Urinary bladder (tissue), 4 donors: ENCODE measurements around the gene FHOD3. TPM values are rescaled to one million over a fixed set of nuclear protein-coding genes. Genes with fewer than 3 reads are reported as not detected.

Experiments used
- DNase-seq: peaks from one replicate; pipeline ENCODE4 v3.0.0-alpha.2; 2015; ENCODE audit errors: extremely low spot score
- H3K27ac ChIP-seq: one replicate; pipeline ENCODE4 v1.5.1; 2013; ENCODE audit warnings: low read depth, mild to moderate bottlenecking, moderate library complexity
- H3K36me3 ChIP-seq: one replicate; pipeline ENCODE4 v1.6.1; 2013; ENCODE audit warnings: mild to moderate bottlenecking, moderate library complexity; ENCODE audit not compliant: insufficient read depth
- H3K4me1 ChIP-seq: one replicate; pipeline ENCODE4 v1.6.1; 2013; ENCODE audit warnings: mild to moderate bottlenecking, moderate library complexity; ENCODE audit not compliant: insufficient read depth
- H3K4me3 ChIP-seq: one replicate; pipeline ENCODE4 v1.5.1; 2013; ENCODE audit warnings: low read depth, low read length
- WGBS: extraction: QIAGEN DNeasy Blood & Tissue Kit; methylation state at CpG from one replicate; pipeline ENCODE4 v1.1.7; 2013; 5-methylcytosine and 5-hydroxymethylcytosine counted together
- polyA plus RNA-seq: library from polyadenylated mRNA; stranded (reverse); fragments of 200-250 nt; gene quantifications from one replicate; pipeline ENCODE4 v1.2.3, GENCODE V29; 2013
- total RNA-seq: library from RNA; depleted of rRNA; stranded (reverse); fragments of >200 nt; gene quantifications from one replicate; pipeline ENCODE4 v1.2.3, GENCODE V29; 2014
- donor health status: healthy with polysubstance abuse.
- donor health status: healthy.

FHOD3 gene
- total and polyA plus RNA-seq, 2 donors = 27.2 to 35.4 TPM

- no peak for DNase-seq
- 86% methylated on average over 1 of the region's 1 CpG for WGBS
- Histone ChIP-seq H3K27ac (no peak overlapping the region), H3K4me3 (no peak overlapping the region), H3K36me3 (peaks cover 2% of the 10 kb centered on the region), H3K4me1 (no peaks in the 10 kb centered on the region)
Measured at GRCh38 chr18:36505665-36506064, 208.2 kb downstream of the FHOD3 start.

- H3K27ac ChIP-seq = no peak overlapping the region
- H3K36me3 ChIP-seq = peaks cover 2% of the 10 kb centered on the region
- no peak for DNase-seq
- no peak overlapping the region for H3K4me3 ChIP-seq
- WGBS = 56% methylated on average over 9 of the region's 9 CpGs
- no peaks in the 10 kb centered on the region for H3K4me1 ChIP-seq
Measured at GRCh38 chr18:36509646-36510197, 212.2 kb downstream of the FHOD3 start.

- H3K4me1 ChIP-seq = no peaks in the 10 kb centered on the region
- WGBS = 61% methylated on average over 5 of the region's 5 CpGs
Measured at GRCh38 chr18:36511791-36512352, 214.4 kb downstream of the FHOD3 start.

GRCh38 chr18:36513556-36513955 lies 216.0 kb downstream of the FHOD3 start:
- no peaks in the 10 kb centered on the region for H3K36me3 ChIP-seq
- 68% methylated on average over 5 of the region's 5 CpGs for WGBS
- H3K4me1 ChIP-seq = no peaks in the 10 kb centered on the region
- no peak overlapping the region for H3K27ac ChIP-seq
- no peak overlapping the region for H3K4me3 ChIP-seq
- no peak for DNase-seq

More at GRCh38 chr18:36511791-36512352, 214.4 kb downstream of the FHOD3 start:
- H3K4me3 ChIP-seq = no peak overlapping the region
- H3K36me3 ChIP-seq = no peaks in the 10 kb centered on the region
- DNase-seq = peak; percentile 3
- H3K27ac ChIP-seq = no peak overlapping the region

GRCh38 chr18:36514778-36515177 lies 217.3 kb downstream of the FHOD3 start:
- Histone ChIP-seq H3K4me3 (no peak overlapping the region), H3K4me1 (no peaks in the 10 kb centered on the region), H3K27ac (no peak overlapping the region), H3K36me3 (no peaks in the 10 kb centered on the region)
- no peak for DNase-seq
- 86% methylated on average over 6 of the region's 6 CpGs for WGBS

- no peaks in the 10 kb centered on the region for H3K36me3 ChIP-seq
- H3K4me1 ChIP-seq = no peaks in the 10 kb centered on the region
- WGBS = 94% methylated on average over 8 of the region's 8 CpGs
- H3K27ac ChIP-seq = no peak overlapping the region
- no peak overlapping the region for H3K4me3 ChIP-seq
- no peak for DNase-seq
Measured at GRCh38 chr18:36516258-36516657, 218.7 kb downstream of the FHOD3 start.

GRCh38 chr18:36516726-36517125 lies 219.2 kb downstream of the FHOD3 start:
- H3K27ac ChIP-seq = no peak overlapping the region
- no peak for DNase-seq
- 93% methylated on average over 2 of the region's 2 CpGs for WGBS
- no peak overlapping the region for H3K4me3 ChIP-seq
- no peaks in the 10 kb centered on the region for H3K36me3 ChIP-seq
- no peaks in the 10 kb centered on the region for H3K4me1 ChIP-seq

GRCh38 chr18:36518839-36519238 lies 221.3 kb downstream of the FHOD3 start:
- DNase-seq = no peak
- WGBS = 73% methylated on average over 3 of the region's 3 CpGs
- H3K36me3 ChIP-seq = no peaks in the 10 kb centered on the region
- no peak overlapping the region for H3K27ac ChIP-seq
- H3K4me3 ChIP-seq = no peak overlapping the region
- H3K4me1 ChIP-seq = no peaks in the 10 kb centered on the region

- no peak for DNase-seq
- H3K27ac ChIP-seq = no peak overlapping the region
- 92% methylated on average over 3 of the region's 3 CpGs for WGBS
- no peak overlapping the region for H3K4me3 ChIP-seq
- no peaks in the 10 kb centered on the region for H3K36me3 ChIP-seq
- no peaks in the 10 kb centered on the region for H3K4me1 ChIP-seq
Measured at GRCh38 chr18:36519358-36519757, 221.8 kb downstream of the FHOD3 start.

- no peaks in the 10 kb centered on the region for H3K4me1 ChIP-seq
- no peak for DNase-seq
- no peak overlapping the region for H3K27ac ChIP-seq
- WGBS = 75% methylated on average over 1 of the region's 1 CpG
- H3K4me3 ChIP-seq = no peak overlapping the region
- no peaks in the 10 kb centered on the region for H3K36me3 ChIP-seq
Measured at GRCh38 chr18:36522509-36522908, 225.0 kb downstream of the FHOD3 start.

- H3K4me3 ChIP-seq = no peak overlapping the region
- no peak overlapping the region for H3K27ac ChIP-seq
- 77% methylated on average over 3 of the region's 3 CpGs for WGBS
- no peaks in the 10 kb centered on the region for H3K4me1 ChIP-seq
- DNase-seq = no peak
- no peaks in the 10 kb centered on the region for H3K36me3 ChIP-seq
Measured at GRCh38 chr18:36525913-36526312, 228.4 kb downstream of the FHOD3 start.

- H3K27ac ChIP-seq = no peak overlapping the region
- H3K4me1 ChIP-seq = no peaks in the 10 kb centered on the region
- no peaks in the 10 kb centered on the region for H3K36me3 ChIP-seq
- 83% methylated on average over 4 of the region's 4 CpGs for WGBS
- DNase-seq = no peak
- H3K4me3 ChIP-seq = no peak overlapping the region
Measured at GRCh38 chr18:36526611-36527010, 229.1 kb downstream of the FHOD3 start.

GRCh38 chr18:36527051-36527450 lies 229.5 kb downstream of the FHOD3 start:
- Histone ChIP-seq H3K27ac (no peak overlapping the region), H3K4me3 (no peak overlapping the region), H3K4me1 (no peaks in the 10 kb centered on the region), H3K36me3 (no peaks in the 10 kb centered on the region)
- DNase-seq = no peak
- WGBS = 94% methylated on average over 6 of the region's 6 CpGs

GRCh38 chr18:36527740-36528455 lies 230.4 kb downstream of the FHOD3 start:
- H3K4me1 ChIP-seq = no peaks in the 10 kb centered on the region
- H3K27ac ChIP-seq = no peak overlapping the region
- no peak overlapping the region for H3K4me3 ChIP-seq
- H3K36me3 ChIP-seq = no peaks in the 10 kb centered on the region
- 75% methylated on average over 2 of the region's 2 CpGs for WGBS
- DNase-seq = no peak
